Upper lobe of left lung (tissue), 4 donors: ENCODE data around the gene ZNF775.

Source experiments
- EP300 ChIP-seq, 4 donors: sonication (generic); formaldehyde crosslinking; IDR thresholded peaks; one replicate each; pipeline ENCODE4 v1.5.1; 2017; ENCODE audit warnings: antibody characterized with exemption in 4 of 4, control low read depth in 2 of 4
- POLR2AphosphoS5 ChIP-seq, 2 donors: sonication (generic); formaldehyde crosslinking; IDR thresholded peaks; one replicate each; pipeline ENCODE4 v1.5.1; 2017; ENCODE audit warnings: antibody characterized with exemption in 2 of 2
- TF ChIP-seq, protein P1 (sequence below), 6 experiments: fragments of 450-650 bp in 4 of 6; fragments of 200-600 bp in 2 of 6; sonication (generic) in 2 of 6; IDR thresholded peaks; one replicate each; pipeline ENCODE4 v1.5.1; 2016 to 2019; ENCODE audit warnings: antibody characterized with exemption in 6 of 6

DNA sequence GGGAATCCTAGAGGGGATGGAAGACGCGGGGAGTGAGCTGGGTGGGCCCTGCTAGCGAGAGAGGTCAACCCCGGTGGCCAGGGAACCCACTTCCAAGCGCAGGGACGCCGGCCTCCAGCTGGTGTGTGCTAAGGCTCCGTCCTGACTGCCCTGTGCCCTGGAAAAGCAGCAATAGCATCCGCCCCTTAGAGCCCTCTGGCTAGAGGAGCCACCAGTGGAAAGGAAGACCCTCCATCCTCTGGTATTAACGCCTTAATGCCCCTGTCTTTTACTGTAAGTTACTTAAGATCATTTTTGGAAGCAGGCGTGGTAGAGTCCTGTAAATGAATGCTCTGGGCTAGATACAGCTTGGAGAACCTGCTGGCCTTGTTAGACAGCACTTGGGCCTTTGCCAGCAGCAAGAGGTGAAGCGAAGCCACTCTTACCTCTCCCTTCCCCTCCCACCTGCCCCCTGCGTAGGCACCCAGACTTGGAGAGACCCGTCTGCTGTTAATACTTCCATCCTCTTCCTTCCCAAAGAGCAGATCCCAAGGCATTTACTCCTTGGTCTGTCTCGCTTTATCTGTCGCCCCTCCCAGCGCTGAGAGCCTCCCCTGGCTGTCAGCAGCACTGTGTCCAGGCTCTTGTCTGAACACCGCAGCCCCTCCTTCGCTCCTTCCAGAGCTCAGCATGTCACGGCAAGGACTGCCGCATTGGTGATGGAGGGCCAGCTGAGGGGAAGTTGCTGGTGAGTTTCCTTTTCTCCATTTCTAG is 5.9 kb upstream of the ZNF775 start:
- TF ChIP-seq, protein P1, sequence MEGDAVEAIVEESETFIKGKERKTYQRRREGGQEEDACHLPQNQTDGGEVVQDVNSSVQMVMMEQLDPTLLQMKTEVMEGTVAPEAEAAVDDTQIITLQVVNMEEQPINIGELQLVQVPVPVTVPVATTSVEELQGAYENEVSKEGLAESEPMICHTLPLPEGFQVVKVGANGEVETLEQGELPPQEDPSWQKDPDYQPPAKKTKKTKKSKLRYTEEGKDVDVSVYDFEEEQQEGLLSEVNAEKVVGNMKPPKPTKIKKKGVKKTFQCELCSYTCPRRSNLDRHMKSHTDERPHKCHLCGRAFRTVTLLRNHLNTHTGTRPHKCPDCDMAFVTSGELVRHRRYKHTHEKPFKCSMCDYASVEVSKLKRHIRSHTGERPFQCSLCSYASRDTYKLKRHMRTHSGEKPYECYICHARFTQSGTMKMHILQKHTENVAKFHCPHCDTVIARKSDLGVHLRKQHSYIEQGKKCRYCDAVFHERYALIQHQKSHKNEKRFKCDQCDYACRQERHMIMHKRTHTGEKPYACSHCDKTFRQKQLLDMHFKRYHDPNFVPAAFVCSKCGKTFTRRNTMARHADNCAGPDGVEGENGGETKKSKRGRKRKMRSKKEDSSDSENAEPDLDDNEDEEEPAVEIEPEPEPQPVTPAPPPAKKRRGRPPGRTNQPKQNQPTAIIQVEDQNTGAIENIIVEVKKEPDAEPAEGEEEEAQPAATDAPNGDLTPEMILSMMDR (IDR thresholded peaks at IDR 0.05), result no peak
- TF ChIP-seq POLR2AphosphoS5 (IDR thresholded peaks at IDR 0.05), result no peak
- no peak for TF ChIP-seq EP300 (IDR thresholded peaks at IDR 0.05)
